Measurements from ENCODE around the gene ULK4. TPM values are rescaled to one million over a fixed set of nuclear protein-coding genes. Genes with fewer than 3 reads are reported as not detected.

ULK4 gene
- total and polyA plus RNA-seq, 10 donors = 2.0 to 33.3 (median 12.9) TPM

- Histone ChIP-seq H3K27me3 (replicated peaks in 1 of 7) (no peaks in the 10 kb centered on the region), H3K4me1 (no peaks in the 10 kb centered on the region), H3K27ac (no peak overlapping the region), H3K4me3 (no peak overlapping the region), H3K36me3 (no peaks in the 10 kb centered on the region), H3K9me3 (peaks cover 0 to 22% (median 8%) of the 10 kb centered on the region in 8 donors)
- DNase-seq = no peak
- 85 to 99% (median 90%) methylated on average over 4 of the region's 4 CpGs for WGBS, 5 donors
- intact Hi-C loops (cut with DNase I; ENCODE audit: low total_unique reads) = no loop called here
- no peak for TF ChIP-seq POLR2A (IDR thresholded peaks at IDR 0.05)
- no peak for TF ChIP-seq POLR2AphosphoS5 (IDR thresholded peaks at IDR 0.05)
- TF ChIP-seq, protein P1, sequence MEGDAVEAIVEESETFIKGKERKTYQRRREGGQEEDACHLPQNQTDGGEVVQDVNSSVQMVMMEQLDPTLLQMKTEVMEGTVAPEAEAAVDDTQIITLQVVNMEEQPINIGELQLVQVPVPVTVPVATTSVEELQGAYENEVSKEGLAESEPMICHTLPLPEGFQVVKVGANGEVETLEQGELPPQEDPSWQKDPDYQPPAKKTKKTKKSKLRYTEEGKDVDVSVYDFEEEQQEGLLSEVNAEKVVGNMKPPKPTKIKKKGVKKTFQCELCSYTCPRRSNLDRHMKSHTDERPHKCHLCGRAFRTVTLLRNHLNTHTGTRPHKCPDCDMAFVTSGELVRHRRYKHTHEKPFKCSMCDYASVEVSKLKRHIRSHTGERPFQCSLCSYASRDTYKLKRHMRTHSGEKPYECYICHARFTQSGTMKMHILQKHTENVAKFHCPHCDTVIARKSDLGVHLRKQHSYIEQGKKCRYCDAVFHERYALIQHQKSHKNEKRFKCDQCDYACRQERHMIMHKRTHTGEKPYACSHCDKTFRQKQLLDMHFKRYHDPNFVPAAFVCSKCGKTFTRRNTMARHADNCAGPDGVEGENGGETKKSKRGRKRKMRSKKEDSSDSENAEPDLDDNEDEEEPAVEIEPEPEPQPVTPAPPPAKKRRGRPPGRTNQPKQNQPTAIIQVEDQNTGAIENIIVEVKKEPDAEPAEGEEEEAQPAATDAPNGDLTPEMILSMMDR (IDR thresholded peaks at IDR 0.05 in 8 of 11, conservative IDR thresholded peaks at IDR 0.05 in 3 of 11) = no peak
These were observed 530.5 kb downstream of the ULK4 start for GRCh38 chr3:41431386-41431785.

DNA sequence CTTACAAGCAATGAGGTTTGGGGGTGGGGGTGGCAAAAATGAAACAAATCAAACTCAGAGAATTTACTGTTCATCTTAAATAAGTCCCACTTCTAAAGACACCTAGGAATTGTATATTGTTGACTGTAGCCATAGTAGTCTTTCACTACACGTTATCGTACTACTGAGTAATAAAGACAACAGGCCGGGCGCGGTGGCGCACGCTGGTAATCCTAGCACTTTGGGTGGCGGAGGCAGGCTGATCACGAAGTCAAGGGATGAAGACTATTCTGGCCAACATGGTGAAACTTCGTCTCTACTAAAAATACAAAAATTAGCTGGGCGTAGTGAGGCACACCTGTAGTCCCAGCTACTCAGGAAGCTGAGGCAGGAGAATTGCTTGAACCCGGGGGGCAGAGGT, 531.0 kb downstream of the ULK4 start:
- Histone ChIP-seq H3K4me1 (no peaks in the 10 kb centered on the region), H3K27me3 (replicated peaks in 1 of 7) (no peaks in the 10 kb centered on the region), H3K9me3 (peaks cover 0 to 27% (median 13%) of the 10 kb centered on the region in 8 donors), H3K4me3 (no peak overlapping the region), H3K27ac (no peak overlapping the region), H3K36me3 (no peaks in the 10 kb centered on the region)
- WGBS, 5 donors = 95 to 98% (median 96%) methylated on average over 12 of the region's 12 CpGs
- intact Hi-C loops (cut with DNase I; ENCODE audit: low total_unique reads) = no loop called here
- no peak for DNase-seq
- no peak for TF ChIP-seq POLR2A (IDR thresholded peaks at IDR 0.05)
- TF ChIP-seq, protein P1 (IDR thresholded peaks at IDR 0.05 in 8 of 11, conservative IDR thresholded peaks at IDR 0.05 in 3 of 11) = no peak
- no peak for TF ChIP-seq POLR2AphosphoS5 (IDR thresholded peaks at IDR 0.05)

- WGBS, 5 donors = 84 to 93% (median 90%) methylated on average over 3 of the region's 3 CpGs
These were observed 531.5 kb downstream of the ULK4 start for GRCh38 chr3:41430391-41430790.

GRCh38 chr3:41426485-41426884, 535.4 kb downstream of the ULK4 start:
- Histone ChIP-seq H3K4me1 (no peaks in the 10 kb centered on the region), H3K9me3 (peaks cover 0 to 36% (median 24%) of the 10 kb centered on the region in 8 donors), H3K4me3 (no peak overlapping the region), H3K27ac (no peak overlapping the region), H3K36me3 (no peaks in the 10 kb centered on the region), H3K27me3 (replicated peaks in 1 of 7) (no peaks in the 10 kb centered on the region)
- TF ChIP-seq POLR2AphosphoS5 (IDR thresholded peaks at IDR 0.05) (no peak), POLR2A (IDR thresholded peaks at IDR 0.05) (no peak)
- TF ChIP-seq, protein P1 (IDR thresholded peaks at IDR 0.05 in 8 of 11, conservative IDR thresholded peaks at IDR 0.05 in 3 of 11) = no peak
- no peak for DNase-seq
- intact Hi-C loops (cut with DNase I; ENCODE audit: low total_unique reads) = no loop called here
- 77 to 94% (median 83%) methylated on average over 3 of the region's 3 CpGs for WGBS, 5 donors

More at GRCh38 chr3:41430391-41430790, 531.5 kb downstream of the ULK4 start:
- no peak overlapping the region for H3K27ac ChIP-seq
- H3K27me3 ChIP-seq (replicated peaks in 1 of 7) = no peaks in the 10 kb centered on the region
- no peak for TF ChIP-seq POLR2AphosphoS5 (IDR thresholded peaks at IDR 0.05)
- no peaks in the 10 kb centered on the region for H3K4me1 ChIP-seq
- no peak for DNase-seq
- H3K4me3 ChIP-seq = no peak overlapping the region
- no peaks in the 10 kb centered on the region for H3K36me3 ChIP-seq
- intact Hi-C loops (cut with DNase I; ENCODE audit: low total_unique reads) = no loop called here
- H3K9me3 ChIP-seq = peaks cover 0 to 32% (median 18%) of the 10 kb centered on the region in 8 donors

Measured in spleen (tissue), 11 donors.